Omental fat pad (tissue), 4 donors: ENCODE data around the gene MAP3K8. TPM values are rescaled to one million over a fixed set of nuclear protein-coding genes. Genes with fewer than 3 reads are reported as not detected.

Source experiments
- ATAC-seq: fragments of 150-250 bp; one replicate; pipeline ENCODE4 v1.9.1; 2016; ENCODE audit warnings: mild to moderate bottlenecking, moderate library complexity; ENCODE audit not compliant: low FRiP score
- DNase-seq: peaks from one replicate; pipeline ENCODE4 v3.0.0-alpha.2; 2019; ENCODE audit warnings: low spot score
- total RNA-seq, 4 donors: library from RNA; depleted of rRNA; stranded (reverse); fragments of >200 nt; gene quantifications; one replicate each; pipeline ENCODE4 v1.1.0, GENCODE V29; 2016
- TF ChIP-seq, protein P1 (sequence below), 3 donors: fragments of 450-650 bp; IDR thresholded peaks; one replicate each; pipeline ENCODE4 v1.5.1; 2016 to 2017; ENCODE audit warnings: antibody characterized with exemption in 3 of 3, mild to moderate bottlenecking in 3 of 3, moderate library complexity in 2 of 3

The MAP3K8 gene
- 100 to 1,000 TPM in 2 of 4 donors, 10 to 100 TPM in 2; 52.3 to 113 (median 78.9) TPM for total RNA-seq

GRCh38 chr10:30433730-30434272 lies at the start of gene MAP3K8:
Gene MAP3K8 (plus strand): TSS chr10:30434184. CDS start chr10:30438939, 4,755 bp downstream.
- TF ChIP-seq, protein P1, sequence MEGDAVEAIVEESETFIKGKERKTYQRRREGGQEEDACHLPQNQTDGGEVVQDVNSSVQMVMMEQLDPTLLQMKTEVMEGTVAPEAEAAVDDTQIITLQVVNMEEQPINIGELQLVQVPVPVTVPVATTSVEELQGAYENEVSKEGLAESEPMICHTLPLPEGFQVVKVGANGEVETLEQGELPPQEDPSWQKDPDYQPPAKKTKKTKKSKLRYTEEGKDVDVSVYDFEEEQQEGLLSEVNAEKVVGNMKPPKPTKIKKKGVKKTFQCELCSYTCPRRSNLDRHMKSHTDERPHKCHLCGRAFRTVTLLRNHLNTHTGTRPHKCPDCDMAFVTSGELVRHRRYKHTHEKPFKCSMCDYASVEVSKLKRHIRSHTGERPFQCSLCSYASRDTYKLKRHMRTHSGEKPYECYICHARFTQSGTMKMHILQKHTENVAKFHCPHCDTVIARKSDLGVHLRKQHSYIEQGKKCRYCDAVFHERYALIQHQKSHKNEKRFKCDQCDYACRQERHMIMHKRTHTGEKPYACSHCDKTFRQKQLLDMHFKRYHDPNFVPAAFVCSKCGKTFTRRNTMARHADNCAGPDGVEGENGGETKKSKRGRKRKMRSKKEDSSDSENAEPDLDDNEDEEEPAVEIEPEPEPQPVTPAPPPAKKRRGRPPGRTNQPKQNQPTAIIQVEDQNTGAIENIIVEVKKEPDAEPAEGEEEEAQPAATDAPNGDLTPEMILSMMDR (IDR thresholded peaks at IDR 0.05), result no peak
- DNase-seq (peak; percentile 69), ATAC-seq (peak; percentile 77)

GRCh38 chr10:30384701-30385201 lies 49.2 kb upstream of the MAP3K8 start:
- DNase-seq (no peak), ATAC-seq (no peak)
- TF ChIP-seq, protein P1 (IDR thresholded peaks at IDR 0.05), result no peak

GRCh38 chr10:30386801-30387588 lies 47.0 kb upstream of the MAP3K8 start:
- TF ChIP-seq, protein P1 (IDR thresholded peaks at IDR 0.05), result no peak
- ATAC-seq (no peak), DNase-seq (no peak)

- TF ChIP-seq, protein P1 (IDR thresholded peaks at IDR 0.05), result no peak
- DNase-seq (no peak), ATAC-seq (no peak)
Observed at GRCh38 chr10:30387646-30388243, 46.2 kb upstream of the MAP3K8 start.

DNA sequence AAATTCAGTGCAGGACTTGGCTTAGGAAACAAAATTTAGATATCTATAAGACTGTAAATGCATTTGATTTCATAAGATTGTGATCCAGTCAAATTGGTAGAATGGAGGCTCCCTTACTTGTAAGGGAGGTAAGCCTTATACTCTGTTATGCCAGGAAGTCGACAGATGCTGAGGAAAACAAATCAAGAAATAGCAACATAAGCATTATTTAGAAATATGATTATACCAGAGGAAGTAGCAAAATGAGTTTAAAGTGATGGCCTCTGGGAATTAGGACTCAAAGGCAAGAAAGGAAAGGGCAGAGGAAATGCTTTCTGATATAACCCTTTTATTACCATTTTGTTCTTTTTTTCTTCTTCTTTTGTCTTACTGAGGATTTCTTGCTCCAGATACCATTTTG lies 44.4 kb upstream of the MAP3K8 start:
- DNase-seq (no peak), ATAC-seq (no peak)
- TF ChIP-seq, protein P1 (IDR thresholded peaks at IDR 0.05), result no peak

DNA sequence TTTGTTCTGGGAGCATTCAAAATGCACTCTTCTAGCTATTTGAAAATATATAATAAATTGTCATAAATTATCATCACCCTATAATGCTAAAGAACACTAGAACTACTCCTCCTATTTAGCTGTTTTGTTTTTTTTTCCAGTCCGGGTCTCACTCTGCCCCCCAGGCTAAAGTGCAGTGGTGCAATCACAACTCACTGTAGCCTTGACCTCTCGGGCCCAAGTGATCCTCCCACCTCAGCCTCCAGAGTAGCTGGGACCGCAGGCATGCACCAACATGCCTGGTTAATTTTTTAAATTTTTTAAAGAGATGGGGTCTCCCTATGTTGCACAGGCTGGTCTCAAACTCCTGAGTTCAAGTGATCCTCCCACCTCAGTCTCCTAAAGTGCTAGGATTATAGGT lies 43.8 kb upstream of the MAP3K8 start:
- ATAC-seq (no peak), DNase-seq (no peak)
- TF ChIP-seq, protein P1 (IDR thresholded peaks at IDR 0.05), result no peak
